Fibroblast of peridontal ligament (primary cell): ENCODE results near the gene TTR.
A peak's percentile ranks its signal among the peaks of the same experiment; 100 is the strongest.

Experiments
- DNase-seq: peaks from one replicate; pipeline ENCODE4 v3.0.0-alpha.2; 2010; ENCODE audit errors: extremely low read depth

The TTR gene

DNA sequence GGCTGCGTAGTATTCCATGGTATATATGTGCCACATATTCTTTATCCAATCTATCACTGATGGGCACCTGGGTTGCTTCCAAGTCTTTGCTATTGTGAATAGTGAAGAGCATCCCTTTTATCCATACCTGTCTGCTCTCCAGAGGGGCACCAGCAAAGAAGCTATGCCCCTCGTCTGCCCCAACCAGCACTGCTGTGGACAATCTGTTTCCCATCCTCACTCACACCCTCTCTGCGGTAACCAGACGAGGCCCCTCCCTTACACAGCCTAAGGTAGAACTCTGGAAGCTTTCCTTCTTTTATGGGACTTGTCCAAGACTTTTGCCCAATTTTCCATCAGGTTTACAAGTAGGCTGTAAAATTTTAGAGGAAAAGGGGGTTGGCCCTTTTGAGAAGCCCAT is 24.9 kb downstream of the TTR start:
- DNase-seq, result no peak

DNA sequence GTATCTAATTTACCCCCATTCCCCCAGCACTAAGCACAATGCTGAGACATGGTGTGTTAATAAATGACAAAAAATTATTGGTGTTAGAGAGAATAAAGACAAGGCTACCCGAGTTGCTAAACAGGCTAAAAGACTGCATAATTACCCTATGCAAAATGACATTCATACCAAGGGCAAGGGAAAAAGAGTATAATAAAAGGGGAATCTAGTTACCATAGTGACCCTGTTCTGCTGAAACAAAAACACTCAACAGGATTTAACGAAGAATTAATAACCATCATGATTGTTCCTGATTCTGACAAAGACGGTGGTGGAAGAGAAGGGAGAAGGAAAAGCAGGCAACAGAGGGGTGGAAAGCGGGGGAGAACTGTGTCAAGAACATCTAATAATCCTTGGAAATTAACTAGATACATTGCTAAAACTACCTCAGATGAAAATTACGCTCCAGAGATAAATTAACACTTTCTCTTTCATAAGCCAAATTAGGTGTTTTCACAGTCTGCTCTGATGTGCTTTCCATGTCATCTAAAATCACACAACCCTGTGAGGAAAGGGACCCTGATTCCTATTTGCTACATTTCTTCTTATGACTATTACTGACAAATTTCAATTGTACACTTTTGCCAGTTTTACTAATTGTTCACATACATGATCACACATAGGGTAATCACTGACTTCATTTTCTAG is 25.5 kb downstream of the TTR start:
- no peak for DNase-seq

DNA sequence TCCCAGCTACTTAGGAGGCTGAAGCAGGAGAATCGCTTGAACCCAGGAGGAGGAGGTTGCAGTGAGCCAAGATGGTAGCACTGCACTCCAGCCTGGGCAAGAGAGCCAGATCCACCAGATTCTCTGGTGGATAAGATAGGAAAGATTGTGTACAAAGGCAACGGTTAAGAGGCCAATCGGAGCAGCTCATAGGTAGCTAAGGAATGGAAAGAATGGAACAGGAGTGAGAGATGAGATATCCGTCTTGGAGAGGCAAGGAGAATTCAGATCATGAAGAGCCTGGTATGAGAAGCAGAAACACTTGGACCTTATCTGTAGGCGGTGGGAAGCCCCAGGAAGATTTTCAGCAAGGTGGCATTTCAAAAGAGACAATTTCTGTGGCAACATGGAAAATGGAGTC is 27.1 kb downstream of the TTR start:
- DNase-seq, result no peak

DNA sequence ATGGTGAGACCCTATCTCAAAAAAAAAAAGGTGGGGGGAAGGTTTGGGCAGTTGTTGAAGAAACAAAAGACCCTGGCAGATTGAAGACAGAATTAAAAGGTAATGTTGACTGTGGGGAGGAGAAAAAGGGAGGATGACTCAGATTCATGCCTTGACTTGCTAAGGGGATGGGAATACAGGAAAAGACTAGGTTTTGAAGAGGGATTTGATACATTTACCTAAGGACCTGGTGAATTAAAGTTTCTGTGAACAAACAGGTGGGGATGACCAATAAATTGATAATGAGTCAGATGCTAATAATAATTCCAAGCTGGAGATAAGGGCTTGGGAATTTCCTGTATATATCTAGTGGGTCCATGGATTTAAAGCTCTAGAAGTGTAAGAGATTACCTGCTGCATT is 27.6 kb downstream of the TTR start:
- no peak for DNase-seq

DNA sequence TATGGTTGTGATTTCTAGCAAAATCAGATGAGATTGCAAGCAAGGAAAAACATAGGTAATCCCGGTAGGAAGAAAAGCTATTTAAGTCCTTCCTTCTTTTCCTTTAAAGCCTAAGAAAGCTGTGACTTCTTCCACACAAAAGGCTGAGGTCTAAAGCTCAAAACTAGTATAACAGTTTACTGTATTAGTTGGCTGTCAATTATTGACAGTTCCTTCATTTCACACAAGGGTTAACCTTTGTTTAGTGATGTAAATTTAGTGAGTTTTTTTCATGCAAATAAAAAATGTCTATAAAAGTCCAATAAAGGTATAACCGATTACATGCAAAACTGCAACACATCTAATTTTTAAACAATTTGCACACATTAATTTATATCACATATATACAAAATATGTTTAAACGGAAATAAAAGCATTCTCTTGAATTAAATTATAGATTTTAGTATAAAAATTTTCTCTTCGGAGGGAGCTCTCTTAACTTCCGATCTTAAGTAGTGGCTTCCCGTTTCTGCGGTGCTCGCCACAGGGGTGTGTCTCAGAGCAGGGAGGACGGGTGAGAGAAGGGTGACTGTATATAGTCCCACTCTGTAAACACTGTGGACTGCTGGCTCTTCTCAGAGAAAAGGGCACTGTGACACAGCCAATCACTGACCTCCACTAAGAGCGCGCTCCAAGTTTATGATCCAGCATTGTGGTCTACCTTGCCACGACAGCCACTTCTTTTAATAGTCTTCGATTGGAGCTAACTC is 33.4 kb downstream of the TTR start:
- DNase-seq, result no peak

DNA sequence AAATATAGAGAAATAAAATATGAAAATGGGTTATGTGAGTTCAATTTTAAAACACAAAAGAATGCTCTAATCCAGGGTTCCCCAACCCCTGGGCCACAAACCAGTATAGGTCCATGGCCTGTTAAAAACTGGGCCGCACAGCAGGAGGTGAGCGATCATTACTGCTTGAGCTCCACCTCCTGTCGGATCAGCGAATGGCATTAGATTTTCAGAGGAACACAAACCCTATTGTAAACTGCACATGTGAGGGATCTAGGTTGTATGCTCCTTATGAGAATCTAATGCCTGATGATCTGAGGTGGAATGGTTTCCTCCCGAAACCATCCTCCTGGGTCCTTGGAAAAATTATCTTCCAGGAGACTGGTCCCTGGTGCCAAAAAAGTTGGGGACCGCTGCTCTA is 34.7 kb downstream of the TTR start:
- no peak for DNase-seq

DNA sequence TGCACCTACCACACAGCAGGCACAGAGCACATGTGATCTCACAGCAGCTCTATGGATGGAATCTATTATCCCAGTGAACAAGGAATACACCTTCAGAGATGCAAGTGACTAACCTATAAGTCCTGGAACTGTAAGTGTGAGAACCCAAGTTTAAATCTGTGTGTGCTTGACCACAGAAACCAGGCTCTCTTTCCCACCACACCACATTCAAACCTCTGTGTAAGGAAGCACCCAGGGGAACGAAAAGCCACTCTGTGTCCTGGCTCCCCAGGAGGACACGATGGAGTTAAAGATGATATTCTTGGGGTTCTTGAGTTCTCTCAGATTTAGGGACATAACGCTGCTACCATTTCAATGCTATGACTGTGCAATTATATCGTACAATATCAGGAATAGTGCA is 38.9 kb downstream of the TTR start:
- DNase-seq, result no peak

DNA sequence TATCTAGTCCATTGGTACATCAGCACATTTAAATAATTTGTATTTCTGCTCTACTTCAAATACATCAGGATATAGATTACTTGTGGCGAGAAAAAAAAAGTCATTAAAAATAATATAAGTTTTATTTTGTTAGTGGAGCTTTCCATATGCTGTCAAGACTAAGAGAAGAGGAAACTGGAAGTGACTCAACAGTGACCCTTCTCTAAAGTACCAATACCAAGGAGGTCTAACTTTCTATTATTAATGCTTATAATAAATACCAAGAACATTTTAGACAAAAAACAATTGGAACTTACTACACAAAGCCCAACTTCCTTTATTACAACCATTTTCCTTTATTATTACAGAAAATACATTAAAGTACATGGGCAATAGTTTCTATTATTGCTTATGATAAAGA is 39.8 kb downstream of the TTR start:
- DNase-seq, result no peak

DNA sequence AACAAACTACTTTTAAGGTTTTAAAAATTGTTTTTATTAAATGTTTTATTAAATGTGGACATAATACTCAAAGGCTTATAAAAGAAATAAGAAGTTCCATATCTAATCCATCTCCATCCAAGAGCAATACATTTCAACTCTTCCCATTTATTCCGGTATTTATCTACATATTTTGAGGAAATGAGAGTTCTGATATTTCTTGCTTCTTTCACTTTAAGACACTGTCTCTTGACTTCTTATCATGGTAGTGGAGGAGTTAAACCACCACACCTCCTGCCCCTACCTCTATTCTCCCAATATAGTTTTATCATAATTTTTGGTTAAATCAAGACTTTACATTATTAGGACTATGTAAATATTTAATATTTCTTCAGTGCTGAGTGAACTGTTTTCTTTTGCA is 40.7 kb downstream of the TTR start:
- no peak for DNase-seq

DNA sequence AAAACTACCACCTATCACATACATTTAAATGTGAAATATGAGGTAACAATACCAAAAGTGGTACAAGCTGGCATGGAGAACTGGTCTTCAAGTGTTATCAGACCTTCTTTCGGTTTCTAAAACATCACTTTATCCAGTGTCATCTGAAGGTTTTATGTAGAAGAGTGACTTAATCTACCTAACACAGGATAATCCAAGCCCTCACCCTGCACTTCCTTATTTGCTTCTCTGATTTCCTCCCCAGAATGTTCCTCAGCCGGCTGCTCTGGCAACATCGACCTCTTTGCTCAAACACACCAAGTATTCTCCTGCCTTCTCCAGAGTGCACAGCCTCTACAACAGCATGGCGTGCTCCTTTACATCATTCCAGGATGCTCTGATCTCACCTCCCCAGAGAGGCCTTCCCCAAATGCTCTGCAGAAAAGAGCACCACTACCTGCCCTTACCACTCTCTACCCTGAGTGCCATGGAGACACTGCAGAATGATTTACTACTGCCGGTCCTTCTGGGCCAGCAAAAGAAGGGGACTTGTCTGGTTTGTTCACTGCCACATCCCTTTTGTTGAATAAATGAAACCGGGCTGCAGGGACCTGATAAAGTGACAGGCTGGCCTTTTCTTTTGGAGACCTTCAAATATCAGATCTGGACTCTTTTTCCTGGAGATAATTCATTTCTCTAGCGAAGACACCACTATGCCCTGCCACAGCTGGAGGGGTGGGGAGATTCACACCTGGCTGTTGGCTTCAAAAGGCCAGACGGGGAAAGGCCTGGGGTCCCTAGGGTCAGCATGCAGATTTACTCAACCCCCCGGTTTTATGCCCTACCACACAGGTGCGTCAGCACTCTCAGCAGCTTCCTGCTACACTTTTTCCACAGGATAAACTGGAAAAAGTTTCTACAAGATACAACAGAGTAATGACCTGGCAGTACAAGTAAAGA is 42.0 kb downstream of the TTR start:
- no peak for DNase-seq

DNA sequence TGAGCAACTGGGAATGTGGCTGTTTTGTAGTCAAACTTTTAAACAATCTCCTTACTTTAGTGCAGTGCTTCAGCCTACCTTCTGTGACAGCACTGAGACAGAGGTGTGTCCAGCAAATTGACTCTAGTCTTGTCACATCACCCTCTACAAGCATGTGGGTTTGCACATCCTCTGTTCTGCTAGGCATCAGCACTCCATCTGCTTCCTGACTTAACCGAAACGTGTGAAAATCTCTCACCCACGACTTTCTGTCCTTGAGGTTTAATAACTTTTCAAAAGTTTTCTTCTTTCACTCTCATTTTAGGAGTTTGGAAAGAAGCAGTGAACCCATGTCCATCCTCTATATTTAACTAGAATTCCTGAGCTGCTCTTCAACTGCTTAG is 42.6 kb downstream of the TTR start:
- DNase-seq, result no peak

DNA sequence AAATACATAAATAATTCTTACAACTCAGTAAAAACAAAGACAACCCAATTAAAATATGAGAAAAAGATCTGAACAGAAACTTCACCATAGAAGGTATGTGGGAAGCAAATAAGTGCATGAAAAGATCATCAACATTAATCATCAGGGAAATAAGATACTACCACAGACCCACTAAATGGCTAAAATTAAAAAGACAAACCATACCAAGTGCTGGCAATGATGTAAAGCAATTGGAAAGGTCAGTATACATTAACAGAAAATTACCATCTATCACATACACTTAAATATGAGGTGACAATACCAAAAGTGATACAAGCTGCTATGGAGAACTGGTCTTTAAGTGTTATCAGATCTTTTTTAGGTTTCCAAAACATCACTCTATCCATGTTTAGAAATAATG is 44.7 kb downstream of the TTR start:
- no peak for DNase-seq

DNA sequence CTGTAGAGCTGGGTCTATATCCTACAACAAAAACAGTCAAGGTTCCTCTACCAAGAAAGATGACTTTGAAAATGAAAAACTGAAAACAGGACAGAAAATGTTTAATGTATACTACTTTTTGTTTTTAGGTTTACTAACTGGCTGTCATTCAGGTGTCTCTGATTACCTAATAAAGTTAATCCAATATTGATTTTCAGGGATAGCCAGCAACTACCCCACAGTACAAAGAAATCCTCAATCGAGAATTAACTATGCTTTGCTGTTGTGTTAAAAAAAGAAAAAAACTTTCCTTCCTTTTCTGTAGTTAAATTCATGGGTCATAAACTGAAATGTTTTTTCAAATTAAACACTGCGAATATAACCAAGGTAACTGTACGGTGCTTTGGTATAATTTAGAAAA is 45.8 kb downstream of the TTR start:
- no peak for DNase-seq

DNA sequence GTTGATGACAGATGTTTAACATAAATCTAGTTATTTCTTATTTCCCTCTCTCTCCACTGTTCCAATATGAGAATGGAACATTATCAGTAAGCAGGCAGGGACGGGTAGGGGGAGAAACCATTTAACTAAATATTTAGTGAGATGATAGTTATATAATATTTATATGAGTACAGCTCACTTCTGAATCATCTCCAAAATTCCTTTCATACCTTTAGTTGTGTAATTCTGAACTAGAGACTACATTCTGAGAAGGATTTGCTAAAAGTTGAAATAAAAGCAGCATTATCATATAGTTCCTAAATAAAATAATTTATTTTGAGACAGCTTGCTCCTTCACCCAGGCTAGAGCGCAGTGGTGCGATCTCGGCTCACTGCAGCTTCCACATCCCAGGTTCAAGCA is 51.3 kb downstream of the TTR start:
- DNase-seq, result peak; percentile 21

DNA sequence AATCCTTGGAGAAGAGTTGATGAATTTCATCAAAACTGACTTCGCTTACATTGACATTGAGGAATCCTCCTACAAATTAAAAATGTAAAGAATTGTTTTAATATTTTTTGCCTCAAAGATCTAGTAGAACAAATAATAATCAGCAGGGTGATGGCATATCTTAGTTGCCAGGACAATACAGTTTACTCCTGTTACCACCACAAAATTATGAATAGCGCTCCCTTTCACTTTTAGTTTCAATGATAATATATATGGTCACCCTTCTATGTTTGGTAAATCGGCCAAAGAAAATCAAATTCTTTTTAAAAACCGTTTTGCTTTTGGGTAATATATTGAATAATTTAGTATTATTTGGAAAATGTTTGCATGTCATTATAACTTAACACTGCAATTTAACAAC is 53.7 kb downstream of the TTR start:
- no peak for DNase-seq

DNA sequence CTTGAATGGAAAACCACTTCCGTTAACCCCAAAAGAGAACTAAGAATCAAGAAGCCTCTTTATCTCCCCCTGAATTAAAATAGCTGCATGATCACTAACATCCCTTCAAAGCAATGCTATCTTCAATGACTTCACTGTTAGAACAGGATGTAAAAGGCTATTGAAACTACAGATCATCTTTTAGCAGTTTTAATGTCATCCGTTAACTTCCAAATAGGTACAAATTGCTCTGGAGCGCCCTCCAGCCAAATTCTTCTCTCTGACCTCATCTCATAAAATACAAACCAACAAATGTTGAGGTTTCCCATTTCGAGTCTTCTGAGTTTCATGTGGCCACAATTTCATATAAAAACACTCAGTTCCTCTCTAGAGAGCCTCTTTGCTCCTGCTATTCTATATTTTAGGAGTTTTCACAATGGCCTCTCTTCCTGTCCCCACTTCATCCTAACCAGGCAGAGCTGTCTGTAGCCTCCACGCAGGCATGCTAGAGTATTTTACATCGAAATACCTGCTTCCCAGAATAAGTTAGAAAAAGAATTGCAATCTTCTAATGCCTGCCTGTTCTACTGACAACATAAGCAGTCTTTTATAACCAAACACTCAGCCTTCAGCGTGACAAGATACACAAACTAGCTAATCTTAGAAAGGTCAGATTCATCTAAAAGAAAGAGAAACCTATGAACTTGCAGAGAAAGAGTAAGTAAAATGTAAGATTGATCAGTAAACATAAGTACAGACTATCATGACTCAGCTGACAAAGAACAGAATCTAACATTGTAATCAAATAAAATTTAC is 54.9 kb downstream of the TTR start:
- DNase-seq, result no peak

DNA sequence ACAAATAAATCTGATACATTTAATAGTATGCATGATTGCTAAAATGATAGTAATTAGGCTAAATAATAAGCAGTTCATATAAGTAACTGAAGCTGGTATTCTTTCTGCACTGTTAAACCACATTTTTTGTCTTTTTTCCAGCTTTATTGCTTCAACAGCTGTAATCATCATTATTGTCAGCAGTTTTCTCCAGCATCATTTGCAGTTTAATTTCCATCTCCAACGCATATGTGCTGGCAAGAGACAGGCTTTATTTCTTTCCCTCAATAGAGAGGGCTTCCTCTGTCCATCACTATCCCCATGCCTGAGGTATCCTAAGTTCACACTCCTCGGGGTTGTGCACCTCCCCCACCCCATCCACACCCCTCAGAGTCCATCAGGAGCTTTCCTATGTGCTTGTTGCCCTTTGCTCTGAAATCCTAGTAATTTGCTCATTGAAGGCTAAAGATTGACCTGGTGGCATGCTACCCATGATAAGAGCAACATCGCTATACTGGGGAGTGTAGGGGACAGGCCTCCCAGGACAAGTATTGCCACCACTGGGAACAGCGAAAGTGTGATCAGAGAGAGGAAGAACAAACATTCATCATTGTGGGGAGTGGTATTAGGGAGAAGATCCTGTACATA is 55.6 kb downstream of the TTR start:
- DNase-seq, result no peak
